K562 (cell line): ENCODE results near the gene EMD. TPM values are rescaled to one million over a fixed set of nuclear protein-coding genes. Genes with fewer than 3 reads are reported as not detected.
A peak's percentile ranks its signal among the peaks of the same experiment; 100 is the strongest.

Experiments used
- ARID4B ChIP-seq: sonication (generic); formaldehyde crosslinking; IDR thresholded peaks from 2 replicates; pipeline ENCODE4 v1.8.0; 2022; ENCODE audit warnings: mild to moderate bottlenecking, missing genetic modification reagents
- ATF6 ChIP-seq: sonication (generic); formaldehyde crosslinking; IDR thresholded peaks from 2 replicates; pipeline ENCODE4 v1.4.0; 2020; ENCODE audit warnings: mild to moderate bottlenecking, missing genetic modification reagents
- CREB1 ChIP-seq, 2 experiments: sonication (generic) in 1 of 2; formaldehyde crosslinking in 1 of 2; IDR thresholded peaks; 2 replicates each; pipeline versions ENCODE4 v1.6.1 to v1.8.0; 2012 to 2022; ENCODE audit warnings: inconsistent platforms in 1 of 2, mild to moderate bottlenecking in 1 of 2, missing genetic modification reagents in 1 of 2, moderate library complexity in 1 of 2
- KLF10 ChIP-seq: fragments of 250-450 bp; sonication (Bioruptor Pico); IDR thresholded peaks from 2 replicates; pipeline ENCODE4 v1.6.1; 2021; ENCODE audit warnings: matching md5 sums
- PHF8 ChIP-seq: fragments of 200-600 bp; sonication (generic); IDR thresholded peaks from 2 replicates; pipeline ENCODE4 v1.6.1; 2012; ENCODE audit warnings: mixed run types, mild to moderate bottlenecking, inconsistent platforms, low read length, moderate library complexity, borderline replicate concordance
- PREB ChIP-seq: sonication (generic); formaldehyde crosslinking; IDR thresholded peaks from 2 replicates; pipeline ENCODE4 v1.8.1; 2023; ENCODE audit warnings: mild to moderate bottlenecking, missing genetic modification reagents
- RCOR1 ChIP-seq, 2 experiments: IDR thresholded peaks; 2 replicates each; pipeline ENCODE4 v1.6.1; 2012; ENCODE audit warnings: low read depth in 2 of 2, low read length in 2 of 2, borderline replicate concordance in 1 of 2, improper control_type of control experiment in 1 of 2
- ZBTB49 ChIP-seq: sonication (generic); formaldehyde crosslinking; IDR thresholded peaks from 2 replicates; pipeline ENCODE4 v1.8.0; 2022; ENCODE audit warnings: missing genetic modification reagents, mild to moderate bottlenecking, borderline replicate concordance
- ZNF655 ChIP-seq: fragments of 250-450 bp; sonication (Bioruptor Pico); IDR thresholded peaks from 2 replicates; pipeline ENCODE4 v1.5.0; 2021
- polyA plus RNA-seq, 8 experiments: library from polyadenylated mRNA; depleted of rRNA in 4 of 8; stranded (reverse) in 5 of 8; unstranded in 3 of 8; fragments of >200 nt; fragmentation: Nextera tagmentation in 2 of 8; fragmentation: Illumina TruSeq in 1 of 8; extraction: Ambion mirVana in 2 of 8; extraction: Trizol in 1 of 8; gene quantifications; 2 replicates each; pipeline versions ENCODE4 v1.2.1 to v1.2.3, GENCODE V29; 2011 to 2014; ENCODE audit warnings: inconsistent platforms in 1 of 8, missing spikeins in 1 of 8
- total RNA-seq, 7 experiments: library from RNA; depleted of rRNA in 6 of 7; stranded (reverse); fragments of >200 nt in 6 of 7; fragmentation: Illumina TruSeq in 2 of 7; extraction: Trizol in 2 of 7; gene quantifications; 2 replicates each; pipeline versions ENCODE4 v1.2.1 to v1.2.3, GENCODE V29; 2011 to 2021; ENCODE audit warnings: low replicate concordance in 1 of 7

Gene EMD
- total and polyA plus RNA-seq, 9 of the 15 experiments (the other 6 are each of a cell fraction or from before 2014, with no cell fraction given): 2.3 to 206 (median 61.9) TPM

GRCh38 chrX:154409222-154409871 is 30.3 kb downstream of the EMD start, which contains the start of gene DNASE1L1 (continued):
- TF ChIP-seq ATF6 (CRISPR knock-in tag): 0 out of 2 replicates have a peak, but pooled peaks have one; percentile 45
- TF ChIP-seq ZBTB49: no peak
- no peak for TF ChIP-seq ZNF655 (CRISPR knock-in tag)
- peak; percentile 38; the same call in 1 of the 2 replicates for TF ChIP-seq PHF8
- no peak for TF ChIP-seq KLF10 (CRISPR knock-in tag)
- TF ChIP-seq PREB (CRISPR knock-in tag): no peak
- no peak for TF ChIP-seq CREB1 (IDR thresholded peaks at IDR 0.05)
- TF ChIP-seq CREB1 (CRISPR knock-in tag; IDR thresholded peaks at IDR 0.05): 0 out of 2 replicates have a peak, but pooled peaks have one; percentile 51
- TF ChIP-seq RCOR1 (IDR thresholded peaks at IDR 0.05; ENCODE audit: borderline replicate concordance in 1 of 2, low read depth in 2 of 2, low read length in 2 of 2): no peak
- no peak for TF ChIP-seq ARID4B (CRISPR knock-in tag)
